PC-3 (cell line): ENCODE measurements around the gene PSMB4. TPM values are rescaled to one million over a fixed set of nuclear protein-coding genes. Genes with fewer than 3 reads are reported as not detected.

Source experiments
- ATAC-seq: fragments of 200-7000 bp; cut with Tn5 transposase; 2 replicates; pipeline ENCODE4 v1.9.1; 2020; ENCODE audit warnings: mild to moderate bottlenecking, moderate library complexity
- BruUV-seq: library from RNA; stranded (reverse); fragments of 400-500 nt; replicated peaks from 2 replicates; lab custom pipeline; 2021; lab: Mats Ljungman, UMichigan
- CTCF ChIA-PET: fragments of 300-600 bp; sonication (Branson Sonifier 250); formaldehyde crosslinking; loops from one replicate; lab custom pipeline; 2022; ENCODE audit warnings: antibody characterized with exemption; lab: Charles Lee
- POLR2A ChIA-PET: fragments of 300-600 bp; sonication (Branson Sonifier 250); formaldehyde crosslinking; loops from one replicate; lab custom pipeline; 2022; ENCODE audit warnings: antibody characterized with exemption; ENCODE audit not compliant: unreplicated experiment; lab: Charles Lee
- DNase-seq: peaks from one replicate; pipeline ENCODE4 v3.0.0-alpha.2; 2015
- H2AFZ ChIP-seq: fragments of 300-600 bp; sonication (generic); 2 replicates; pipeline ENCODE4 v1.6.0; 2016; ENCODE audit warnings: antibody characterized with exemption, low read length
- H3F3A ChIP-seq: fragments of 300-600 bp; sonication (generic); one replicate; pipeline ENCODE4 v1.6.0; 2017; ENCODE audit warnings: antibody characterized with exemption, low read length, control low read depth, mild to moderate bottlenecking; ENCODE audit not compliant: unreplicated experiment
- H3K27ac ChIP-seq: fragments of 300-600 bp; sonication (generic); 2 replicates; pipeline ENCODE4 v1.5.1; 2016; ENCODE audit warnings: mild to moderate bottlenecking, low read length
- H3K27me3 ChIP-seq: fragments of 300-600 bp; sonication (generic); 2 replicates; pipeline ENCODE4 v1.6.1; 2016; ENCODE audit warnings: low read length, mixed read lengths
- H3K36me3 ChIP-seq: fragments of 300-600 bp; sonication (generic); 2 replicates; pipeline ENCODE4 v1.6.1; 2016; ENCODE audit warnings: low read depth, mixed run types, low read length, mixed read lengths
- H3K4me1 ChIP-seq: fragments of 300-600 bp; sonication (generic); 2 replicates; pipeline ENCODE4 v1.5.1; 2016; ENCODE audit warnings: low read length; ENCODE audit not compliant: insufficient read depth
- H3K4me2 ChIP-seq: fragments of 300-600 bp; sonication (generic); 2 replicates; pipeline ENCODE4 v1.6.0; 2016; ENCODE audit warnings: low read length
- H3K4me3 ChIP-seq: fragments of 300-600 bp; sonication (generic); 2 replicates; pipeline ENCODE4 v1.5.1; 2016; ENCODE audit warnings: mild to moderate bottlenecking, low read length, mixed read lengths
- H3K79me2 ChIP-seq: fragments of 300-600 bp; sonication (generic); 2 replicates; pipeline ENCODE4 v1.6.1; 2017; ENCODE audit warnings: low read length, mixed read lengths
- H3K9ac ChIP-seq: fragments of 300-600 bp; sonication (generic); 2 replicates; pipeline ENCODE4 v1.6.0; 2016; ENCODE audit warnings: mild to moderate bottlenecking, low read length
- H3K9me2 ChIP-seq: fragments of 300-600 bp; sonication (generic); replicated peaks from 2 replicates; pipeline ENCODE4 v1.6.1; 2016; ENCODE audit warnings: mixed run types, low read length, mixed read lengths
- H3K9me3 ChIP-seq: fragments of 300-600 bp; sonication (generic); 2 replicates; pipeline ENCODE4 v1.6.1; 2016; ENCODE audit warnings: low read length, mixed read lengths
- H4K20me1 ChIP-seq: fragments of 300-600 bp; sonication (generic); 2 replicates; pipeline ENCODE4 v1.6.1; 2016; ENCODE audit warnings: low read length, mixed read lengths
- EZH2 ChIP-seq: fragments of 300-600 bp; sonication (generic); IDR thresholded peaks from one replicate; pipeline ENCODE4 v1.6.1; 2017; ENCODE audit warnings: antibody characterized with exemption, mild to moderate bottlenecking, low read length; ENCODE audit not compliant: unreplicated experiment
- EZH2phosphoT487 ChIP-seq: fragments of 300-600 bp; sonication (generic); IDR thresholded peaks from 2 replicates; pipeline ENCODE4 v1.6.1; 2018; ENCODE audit warnings: mild to moderate bottlenecking, antibody characterized with exemption, low read length, borderline replicate concordance
- intact Hi-C: fragments of 100-400 bp; cut with micrococcal nuclease; formaldehyde crosslinking; loops from 2 replicates; pipeline ENCODE4 v1.9.0; 2023
- total RNA-seq: library from RNA; depleted of rRNA; stranded (reverse); fragments of >200 nt; gene quantifications from 2 replicates; pipeline ENCODE4 v1.2.3, GENCODE V29; 2014; rRNA removed
- TF ChIP-seq, protein P1 (sequence below): fragments of 300-600 bp; sonication (generic); conservative IDR thresholded peaks from 2 replicates; pipeline ENCODE4 v1.5.1; 2017; ENCODE audit warnings: antibody characterized with exemption, low read depth, mild to moderate bottlenecking, low read length

The PSMB4 gene
- total RNA-seq, 1 experiment from 2014 or later, result 818 TPM

DNA sequence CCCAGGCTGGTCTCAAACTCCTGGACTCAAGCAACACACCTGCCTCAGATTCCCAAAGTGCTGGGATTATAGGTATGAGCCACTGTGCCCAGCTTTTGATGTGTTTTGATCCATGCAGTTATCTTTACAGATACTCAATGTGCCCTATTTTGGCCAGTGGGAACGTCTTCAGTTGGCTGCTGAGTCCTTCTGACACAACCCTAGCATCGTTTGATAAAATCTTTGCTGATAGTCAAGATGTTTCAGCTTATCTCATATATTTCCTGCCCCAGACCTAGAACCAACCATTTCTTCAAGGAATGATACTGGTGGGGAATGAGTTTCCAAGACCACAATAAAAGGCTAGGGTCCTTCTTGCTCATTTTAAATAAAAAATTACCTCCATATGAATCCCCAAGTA lies 48.3 kb downstream of the PSMB4 start:
- no TSS peak for BruUV-seq
- H2AFZ ChIP-seq, result no peak overlapping the region
- no peak overlapping the region for H3K4me3 ChIP-seq
- H4K20me1 ChIP-seq, result 0 out of 2 replicates have a peak, but pooled peaks cover 6% of the 10 kb centered on the region
- no peak for ATAC-seq
- no peak for DNase-seq
- no peak overlapping the region for H3K4me2 ChIP-seq
- no peaks in the 10 kb centered on the region for H3K9me2 ChIP-seq
- no peak overlapping the region for H3K9ac ChIP-seq
- CTCF ChIA-PET, result interaction anchor here (0.7 kb wide), 1 partner anchor 81 kb away, joined by 9 read pairs; no protein-coding TSS in a partner anchor
- no peaks in the 10 kb centered on the region for H3F3A ChIP-seq
- POLR2A ChIA-PET, result no interaction called here
- no peak overlapping the region for H3K27ac ChIP-seq
- H3K4me1 ChIP-seq, result peaks cover 11% of the 10 kb centered on the region
- H3K9me3 ChIP-seq, result no peaks in the 10 kb centered on the region
- intact Hi-C loops, result no loop called here
- peaks cover 98% of the 10 kb centered on the region for H3K79me2 ChIP-seq
- no peaks in the 10 kb centered on the region for H3K27me3 ChIP-seq
- no peaks in the 10 kb centered on the region for H3K36me3 ChIP-seq
- TF ChIP-seq, protein P1, sequence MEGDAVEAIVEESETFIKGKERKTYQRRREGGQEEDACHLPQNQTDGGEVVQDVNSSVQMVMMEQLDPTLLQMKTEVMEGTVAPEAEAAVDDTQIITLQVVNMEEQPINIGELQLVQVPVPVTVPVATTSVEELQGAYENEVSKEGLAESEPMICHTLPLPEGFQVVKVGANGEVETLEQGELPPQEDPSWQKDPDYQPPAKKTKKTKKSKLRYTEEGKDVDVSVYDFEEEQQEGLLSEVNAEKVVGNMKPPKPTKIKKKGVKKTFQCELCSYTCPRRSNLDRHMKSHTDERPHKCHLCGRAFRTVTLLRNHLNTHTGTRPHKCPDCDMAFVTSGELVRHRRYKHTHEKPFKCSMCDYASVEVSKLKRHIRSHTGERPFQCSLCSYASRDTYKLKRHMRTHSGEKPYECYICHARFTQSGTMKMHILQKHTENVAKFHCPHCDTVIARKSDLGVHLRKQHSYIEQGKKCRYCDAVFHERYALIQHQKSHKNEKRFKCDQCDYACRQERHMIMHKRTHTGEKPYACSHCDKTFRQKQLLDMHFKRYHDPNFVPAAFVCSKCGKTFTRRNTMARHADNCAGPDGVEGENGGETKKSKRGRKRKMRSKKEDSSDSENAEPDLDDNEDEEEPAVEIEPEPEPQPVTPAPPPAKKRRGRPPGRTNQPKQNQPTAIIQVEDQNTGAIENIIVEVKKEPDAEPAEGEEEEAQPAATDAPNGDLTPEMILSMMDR, result no peak
- TF ChIP-seq EZH2 (no peak), EZH2phosphoT487 (no peak)

Other genes starting within 250 kb of the PSMB4 start
- gene TNFAIP8L2, start 242.9 kb upstream of the PSMB4 start, total RNA-seq, result not detected in 2 replicates
- 6.3 and 7.5 TPM in 2 replicates for gene LYSMD1, start 233.7 kb upstream of the PSMB4 start, total RNA-seq
- gene SCNM1, start 233.4 kb upstream of the PSMB4 start, total RNA-seq, result 80.3 and 82.4 TPM in 2 replicates
- gene TMOD4, start 223.6 kb upstream of the PSMB4 start, total RNA-seq, result 1.8 and 2.7 TPM in 2 replicates
- 75.1 and 94.7 TPM in 2 replicates for gene VPS72, start 209.4 kb upstream of the PSMB4 start, total RNA-seq
- 63.3 and 78.3 TPM in 2 replicates for gene PIP5K1A, start 201.0 kb upstream of the PSMB4 start, total RNA-seq
- 404 and 469 TPM in 2 replicates for gene PSMD4, start 144.8 kb upstream of the PSMB4 start, total RNA-seq
- gene ZNF687, start 117.3 kb upstream of the PSMB4 start, total RNA-seq, result 24.6 and 30.3 TPM in 2 replicates
- 75.6 and 99.5 TPM in 2 replicates for gene PI4KB, start 72.2 kb upstream of the PSMB4 start, total RNA-seq
- gene RFX5, start 52.3 kb upstream of the PSMB4 start, total RNA-seq, result 34.1 and 41.0 TPM in 2 replicates
- 29.8 and 73.5 TPM in 2 replicates for gene SELENBP1, start 26.9 kb upstream of the PSMB4 start, total RNA-seq
- gene POGZ, start 59.9 kb downstream of the PSMB4 start, total RNA-seq, result 30.5 and 77.9 TPM in 2 replicates
- gene CGN, start 111.8 kb downstream of the PSMB4 start, total RNA-seq, result 13.3 and 20.1 TPM in 2 replicates
- 33.9 and 46.9 TPM in 2 replicates for gene TUFT1, start 140.7 kb downstream of the PSMB4 start, total RNA-seq
- 25.1 and 34.8 TPM in 2 replicates for gene SNX27, start 212.5 kb downstream of the PSMB4 start, total RNA-seq